PC-3 (cell line): ENCODE results near the gene GALNT2.

Source experiments
- CTCF ChIP-seq: fragments of 300-600 bp; sonication (generic); conservative IDR thresholded peaks from 2 replicates; pipeline ENCODE4 v1.5.1; 2017; ENCODE audit warnings: antibody characterized with exemption, low read depth, mild to moderate bottlenecking, low read length
- EZH2 ChIP-seq: fragments of 300-600 bp; sonication (generic); IDR thresholded peaks from one replicate; pipeline ENCODE4 v1.6.1; 2017; ENCODE audit warnings: antibody characterized with exemption, mild to moderate bottlenecking, low read length; ENCODE audit not compliant: unreplicated experiment
- EZH2phosphoT487 ChIP-seq: fragments of 300-600 bp; sonication (generic); IDR thresholded peaks from 2 replicates; pipeline ENCODE4 v1.6.1; 2018; ENCODE audit warnings: mild to moderate bottlenecking, antibody characterized with exemption, low read length, borderline replicate concordance

GRCh38 chr1:230286890-230287269, 219.8 kb downstream of the GALNT2 start:
- TF ChIP-seq CTCF (no peak), EZH2 (no peak), EZH2phosphoT487 (no peak)
